Cardiac fibroblast (primary cell): Measurements from ENCODE around the gene ZNF69.
"Not testable (repeated sequence)": the region's sequence is repeated elsewhere in the genome, so short reads cannot be mapped to it uniquely, and the experiment has no call there.

Experiments
- DNase-seq, 2 donors: peaks; one replicate each; pipeline versions ENCODE4 v3.0.0 to v3.0.0-alpha.2; 2010; ENCODE audit warnings: low read depth in 2 of 2
- H3K4me3 ChIP-seq, 2 donors: replicated peaks in 1 of 2; 1 replicate in 1 of 2; 2 replicates in 1 of 2; pipeline ENCODE4 v1.5.1; 2011; ENCODE audit warnings: low read depth in 2 of 2, low read length in 2 of 2, mild to moderate bottlenecking in 2 of 2, moderate library complexity in 1 of 2
- TF ChIP-seq, protein P1 (sequence below): IDR thresholded peaks from one replicate; pipeline ENCODE4 v1.5.1; 2011; ENCODE audit warnings: low read depth, mild to moderate bottlenecking, low read length, inconsistent platforms

The ZNF69 gene

DNA sequence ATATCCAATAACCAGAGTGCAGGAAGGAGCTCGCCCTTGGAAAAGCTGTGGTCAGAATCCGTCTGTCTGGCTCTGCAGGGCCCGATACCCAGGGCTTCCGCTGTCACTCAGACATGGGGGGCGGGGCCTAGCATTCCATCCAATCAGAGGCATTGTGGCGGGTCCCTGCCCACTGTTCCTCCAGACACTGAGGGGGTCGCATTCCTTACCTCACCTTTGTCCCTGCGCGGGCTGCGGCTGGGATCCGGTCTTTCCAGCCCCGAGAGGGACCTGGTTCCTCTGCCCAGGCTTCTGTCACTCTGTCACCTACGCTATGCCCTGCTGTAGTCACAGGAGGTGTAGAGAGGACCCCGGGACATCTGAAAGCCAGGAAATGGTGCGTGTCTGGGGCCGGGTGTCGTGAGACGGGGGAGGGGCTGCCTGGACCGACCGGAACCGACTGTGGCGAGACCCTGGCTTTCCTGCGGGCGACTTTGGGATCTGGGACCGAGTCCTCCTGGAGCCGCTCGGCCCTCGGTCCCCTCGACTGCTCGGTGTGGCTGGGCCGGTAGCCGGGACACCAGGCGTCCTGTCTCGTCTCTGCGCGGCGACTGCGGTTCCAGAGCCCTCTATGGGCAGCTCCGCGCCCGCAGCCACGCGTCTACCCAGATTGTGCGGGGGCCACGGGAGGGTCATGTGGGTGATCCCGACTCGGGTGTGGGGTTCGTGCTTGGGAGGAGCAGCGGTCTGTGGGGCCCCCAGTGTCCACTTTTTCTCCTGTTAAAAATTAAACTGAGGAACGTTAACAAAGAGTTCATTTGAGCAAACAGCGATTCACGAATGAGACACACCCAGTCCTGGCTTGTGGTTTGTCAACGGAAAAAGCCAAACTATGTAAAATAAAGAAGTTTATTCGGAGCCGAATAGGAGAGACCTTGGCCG, at the start of gene ZNF69:
TSS of gene ZNF69 (plus strand) at position 172 of the 921 bp plus-strand sequence. CDS start at position 314, 142 bp downstream.
- DNase-seq: peak; percentile 56 to 73
- TF ChIP-seq, protein P1, sequence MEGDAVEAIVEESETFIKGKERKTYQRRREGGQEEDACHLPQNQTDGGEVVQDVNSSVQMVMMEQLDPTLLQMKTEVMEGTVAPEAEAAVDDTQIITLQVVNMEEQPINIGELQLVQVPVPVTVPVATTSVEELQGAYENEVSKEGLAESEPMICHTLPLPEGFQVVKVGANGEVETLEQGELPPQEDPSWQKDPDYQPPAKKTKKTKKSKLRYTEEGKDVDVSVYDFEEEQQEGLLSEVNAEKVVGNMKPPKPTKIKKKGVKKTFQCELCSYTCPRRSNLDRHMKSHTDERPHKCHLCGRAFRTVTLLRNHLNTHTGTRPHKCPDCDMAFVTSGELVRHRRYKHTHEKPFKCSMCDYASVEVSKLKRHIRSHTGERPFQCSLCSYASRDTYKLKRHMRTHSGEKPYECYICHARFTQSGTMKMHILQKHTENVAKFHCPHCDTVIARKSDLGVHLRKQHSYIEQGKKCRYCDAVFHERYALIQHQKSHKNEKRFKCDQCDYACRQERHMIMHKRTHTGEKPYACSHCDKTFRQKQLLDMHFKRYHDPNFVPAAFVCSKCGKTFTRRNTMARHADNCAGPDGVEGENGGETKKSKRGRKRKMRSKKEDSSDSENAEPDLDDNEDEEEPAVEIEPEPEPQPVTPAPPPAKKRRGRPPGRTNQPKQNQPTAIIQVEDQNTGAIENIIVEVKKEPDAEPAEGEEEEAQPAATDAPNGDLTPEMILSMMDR: peak; percentile 16
- peak within 1 kb of the TSS; percentile 65 to 84 for H3K4me3 ChIP-seq

DNA sequence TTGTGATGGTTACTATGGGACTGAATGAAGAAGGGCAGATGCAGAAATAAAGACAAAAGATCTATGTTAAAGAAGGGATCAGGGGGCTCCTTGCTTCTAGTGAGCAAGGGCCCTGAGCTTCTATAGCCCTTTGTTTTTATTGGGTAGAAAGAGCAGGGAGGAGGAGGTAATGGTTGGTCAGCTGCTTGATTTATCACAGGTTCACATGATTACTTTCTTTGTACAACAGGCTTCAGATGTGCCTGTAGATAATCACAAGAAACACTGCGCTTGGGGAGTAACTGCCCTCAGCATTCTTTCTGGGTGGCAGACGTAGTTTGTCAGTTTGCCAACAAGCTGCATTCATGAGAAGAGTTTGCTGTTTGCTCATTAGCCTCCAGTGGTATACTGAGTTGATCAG, 43.9 kb upstream of the ZNF69 start:
- TF ChIP-seq, protein P1: no peak
- H3K4me3 ChIP-seq: no peak overlapping the region
- DNase-seq: no peak

DNA sequence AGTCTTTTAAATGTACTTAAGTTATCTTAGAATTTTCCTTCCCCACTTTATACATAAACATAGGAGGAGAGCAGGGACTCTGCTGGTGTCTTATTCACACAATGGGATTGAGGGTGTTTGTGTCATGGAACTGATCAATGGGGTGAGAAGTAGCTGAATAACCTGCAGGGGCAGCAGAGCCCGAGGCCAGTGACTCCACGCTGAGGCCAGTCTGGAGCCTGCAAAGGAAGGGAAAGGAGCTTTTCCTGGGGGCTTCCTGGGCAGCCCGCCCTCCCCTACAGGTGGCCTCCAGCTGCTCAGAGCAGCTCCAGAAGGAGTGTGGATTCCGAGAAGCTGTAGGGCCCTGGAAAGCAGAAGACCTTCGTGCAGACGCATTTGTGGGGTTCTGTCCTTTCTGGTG, 40.0 kb upstream of the ZNF69 start:
- DNase-seq, H3K4me3 ChIP-seq: not testable (repeated sequence)

DNA sequence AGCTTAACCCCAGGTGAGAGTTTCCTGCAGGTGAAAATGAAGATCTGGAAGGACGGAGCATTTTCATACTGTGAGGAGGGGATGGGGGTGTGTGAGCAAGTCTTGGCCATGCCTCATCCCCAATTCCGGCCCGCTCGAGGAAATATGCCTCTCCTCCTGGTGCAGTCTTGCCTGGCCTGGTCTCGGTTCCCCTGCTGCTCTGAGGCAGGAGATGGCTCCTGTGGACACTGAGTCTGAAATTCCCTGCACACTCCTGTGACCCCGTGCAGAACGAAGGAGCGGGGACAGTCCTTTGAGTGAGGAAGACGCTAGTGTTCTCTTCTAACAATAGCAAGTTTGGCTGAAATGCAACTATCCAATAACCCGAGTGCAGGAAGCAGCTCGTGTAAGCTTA, 39.4 kb upstream of the ZNF69 start:
- no peak for DNase-seq
- TF ChIP-seq, protein P1: no peak

DNA sequence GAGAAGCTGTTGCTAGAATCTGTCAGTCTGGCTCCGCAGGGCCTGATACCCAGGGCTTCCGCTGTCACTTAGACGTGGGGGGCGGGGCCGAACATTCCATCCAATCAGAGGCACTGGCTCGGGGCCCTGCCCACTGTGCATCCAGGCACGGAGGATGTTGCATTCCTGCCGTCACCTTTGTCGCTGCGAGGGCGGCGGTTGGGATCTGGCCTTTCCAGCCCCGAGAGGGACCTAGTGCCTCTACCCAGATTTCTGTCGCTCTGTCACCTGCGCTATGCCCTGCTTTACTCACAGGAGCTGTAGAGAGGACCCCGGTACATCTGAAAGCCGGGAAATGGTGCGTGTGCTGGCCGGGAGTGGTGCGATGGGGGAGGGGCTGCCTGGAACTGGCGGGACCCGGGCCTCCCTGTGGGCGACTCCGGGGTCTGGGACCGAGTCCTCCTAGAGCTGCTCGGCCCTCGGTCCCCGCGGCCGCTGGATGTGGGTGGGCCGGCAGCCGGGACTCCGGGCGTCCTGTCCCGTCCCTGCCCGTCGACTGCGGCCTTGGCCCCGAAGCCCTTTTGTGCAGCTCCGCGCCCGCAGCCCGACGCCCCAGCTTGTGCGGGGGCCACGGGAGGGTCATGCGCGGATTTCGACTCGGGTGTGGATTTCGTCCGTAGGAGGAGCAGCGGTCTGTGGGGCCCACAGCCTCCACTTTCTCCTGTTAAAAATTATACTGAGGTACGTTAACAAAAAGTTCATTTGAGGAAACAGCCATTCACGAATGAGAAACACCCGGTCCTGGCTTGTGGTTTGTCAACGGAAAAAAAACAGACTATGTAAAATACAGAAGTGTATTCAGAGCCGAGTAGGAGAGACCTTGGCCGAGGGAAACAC, 38.8 kb upstream of the ZNF69 start, which contains the start of gene ZNF439:
TSS of gene ZNF439 (plus strand) at position 133 of the 876 bp plus-strand sequence. CDS start at position 275, 142 bp downstream.
- DNase-seq: peak; percentile 53 to 75
- TF ChIP-seq, protein P1: no peak
- peak within 1 kb of the TSS; percentile 57 to 59 for H3K4me3 ChIP-seq

More for the DNA sequence above, 39.4 kb upstream of the ZNF69 start:
- peak overlapping the region; percentile 57 to 59 for H3K4me3 ChIP-seq

DNA sequence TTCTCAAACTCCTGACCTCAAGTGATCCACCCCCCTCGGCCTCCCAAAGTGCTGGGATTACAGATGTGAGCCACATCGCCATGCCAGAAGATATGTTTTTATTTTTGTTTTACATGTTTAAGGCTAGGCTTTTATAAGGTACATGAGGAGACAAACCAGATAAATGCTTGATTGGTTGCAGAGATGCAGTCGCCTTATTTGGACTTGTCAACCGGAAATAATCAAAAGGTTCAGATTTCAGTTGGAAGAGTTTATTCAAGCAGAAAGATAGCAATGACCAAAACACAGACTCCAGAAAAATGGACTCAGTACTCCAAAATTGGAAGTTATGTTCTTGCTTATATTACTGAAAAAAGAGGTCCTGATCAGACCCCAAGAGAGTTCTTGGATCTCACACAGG, 37.3 kb upstream of the ZNF69 start:
- not testable (repeated sequence) for H3K4me3 ChIP-seq, DNase-seq

DNA sequence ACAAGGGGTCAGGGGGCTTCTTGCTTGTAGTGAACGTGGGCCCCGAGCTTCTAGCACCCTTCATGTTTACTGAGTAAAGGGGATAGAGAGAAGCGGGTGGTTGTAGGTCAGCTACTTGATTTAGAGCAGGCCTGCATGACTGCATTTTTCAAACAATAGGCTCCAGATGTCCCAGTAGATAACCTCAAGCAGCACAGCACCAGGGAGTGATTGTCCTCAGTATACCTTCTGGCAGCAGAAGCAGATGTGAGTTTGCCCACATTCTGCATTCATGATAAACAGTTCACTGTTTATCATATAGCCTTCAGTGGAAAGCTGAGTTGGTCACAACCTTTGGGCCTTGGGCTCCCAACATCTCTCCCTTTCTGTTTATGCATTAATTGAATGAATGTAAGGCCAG, 34.2 kb upstream of the ZNF69 start:
- no peak for DNase-seq
- H3K4me3 ChIP-seq: no peak overlapping the region
- TF ChIP-seq, protein P1: no peak
